ENCODE data around the gene CEP63. TPM values are rescaled to one million over a fixed set of nuclear protein-coding genes. Genes with fewer than 3 reads are reported as not detected.

Gene CEP63
- polyA plus RNA-seq, 1 donor from 2014 or later, result 14.1 TPM

- TF ChIP-seq TAF1 (IDR thresholded peaks at IDR 0.05; ENCODE audit: low read depth), result no peak
- TF ChIP-seq POLR2AphosphoS5 (IDR thresholded peaks at IDR 0.05), result no peak
- TF ChIP-seq RAD21 (conservative IDR thresholded peaks at IDR 0.05), result no peak
- no peak for TF ChIP-seq SMC3 (conservative IDR thresholded peaks at IDR 0.05; ENCODE audit: poor library complexity)
- no peak for TF ChIP-seq EP300 (conservative IDR thresholded peaks at IDR 0.05; ENCODE audit: poor library complexity, severe bottlenecking)
- TF ChIP-seq CTCF (IDR thresholded peaks at IDR 0.05; ENCODE audit: poor library complexity, severe bottlenecking), result no peak
- no peak for TF ChIP-seq EZH2 (IDR thresholded peaks at IDR 0.05; ENCODE audit: borderline replicate concordance, insufficient read depth, low read length, poor library complexity, severe bottlenecking)
- no peak for TF ChIP-seq REST (IDR thresholded peaks at IDR 0.05; ENCODE audit: borderline replicate concordance)
- no peak for TF ChIP-seq MXI1 (conservative IDR thresholded peaks at IDR 0.05; ENCODE audit: poor library complexity, severe bottlenecking)
- Histone ChIP-seq H2AFZ (ENCODE audit: low read depth, low read length) (no peak overlapping the region), H3K36me3 (ENCODE audit: insufficient read depth, low read length) (no peaks in the 10 kb centered on the region), H4K20me1 (ENCODE audit: insufficient read depth) (no peaks in the 10 kb centered on the region), H3K27ac (ENCODE audit: low read length) (no peak overlapping the region), H3F3A (ENCODE audit: insufficient read depth, low read length, poor library complexity, severe bottlenecking) (no peaks in the 10 kb centered on the region), H3K27me3 (ENCODE audit: insufficient read depth, low read depth, low read length) (no peaks in the 10 kb centered on the region), H3K4me2 (ENCODE audit: low read length) (no peak overlapping the region), H3K9ac (ENCODE audit: low read length) (no peak overlapping the region), H3K9me2 (ENCODE audit: insufficient read depth, low read length) (no peaks in the 10 kb centered on the region), H3K4me3 (ENCODE audit: low read length) (no peak overlapping the region), H3K79me2 (replicated peaks; ENCODE audit: insufficient read depth, low read length) (no peaks in the 10 kb centered on the region), H3K9me3 (ENCODE audit: low read length) (no peaks in the 10 kb centered on the region)
Observed at GRCh38 chr3:134603956-134604355, 118.1 kb downstream of the CEP63 start.

GRCh38 chr3:134605556-134605955 is 119.7 kb downstream of the CEP63 start:
- H3K9me3 ChIP-seq (ENCODE audit: low read length), result no peaks in the 10 kb centered on the region
- H3K9me2 ChIP-seq (ENCODE audit: insufficient read depth, low read length), result no peaks in the 10 kb centered on the region
- TF ChIP-seq EZH2 (IDR thresholded peaks at IDR 0.05; ENCODE audit: borderline replicate concordance, insufficient read depth, low read length, poor library complexity, severe bottlenecking), result no peak
- no peak for TF ChIP-seq RAD21 (conservative IDR thresholded peaks at IDR 0.05)
- no peak for TF ChIP-seq EP300 (conservative IDR thresholded peaks at IDR 0.05; ENCODE audit: poor library complexity, severe bottlenecking)
- no peak for TF ChIP-seq MXI1 (conservative IDR thresholded peaks at IDR 0.05; ENCODE audit: poor library complexity, severe bottlenecking)
- no peak for TF ChIP-seq SMC3 (conservative IDR thresholded peaks at IDR 0.05; ENCODE audit: poor library complexity)
- no peak for TF ChIP-seq CTCF (IDR thresholded peaks at IDR 0.05; ENCODE audit: poor library complexity, severe bottlenecking)
- no peak for TF ChIP-seq REST (IDR thresholded peaks at IDR 0.05; ENCODE audit: borderline replicate concordance)
- TF ChIP-seq TAF1 (IDR thresholded peaks at IDR 0.05; ENCODE audit: low read depth), result no peak
- no peak for TF ChIP-seq POLR2AphosphoS5 (IDR thresholded peaks at IDR 0.05)

More at GRCh38 chr3:134605556-134605955, 119.7 kb downstream of the CEP63 start:
- Histone ChIP-seq H3K4me3 (ENCODE audit: low read length) (no peak overlapping the region), H3K27me3 (ENCODE audit: insufficient read depth, low read depth, low read length) (no peaks in the 10 kb centered on the region), H3K79me2 (replicated peaks; ENCODE audit: insufficient read depth, low read length) (no peaks in the 10 kb centered on the region), H3K36me3 (ENCODE audit: insufficient read depth, low read length) (no peaks in the 10 kb centered on the region), H3F3A (ENCODE audit: insufficient read depth, low read length, poor library complexity, severe bottlenecking) (no peaks in the 10 kb centered on the region), H3K27ac (ENCODE audit: low read length) (no peak overlapping the region), H2AFZ (ENCODE audit: low read depth, low read length) (no peak overlapping the region), H3K4me2 (ENCODE audit: low read length) (no peak overlapping the region), H3K9ac (ENCODE audit: low read length) (no peak overlapping the region), H4K20me1 (ENCODE audit: insufficient read depth) (no peaks in the 10 kb centered on the region)
